HUES64 (cell line): ENCODE results near the gene PACRG. TPM values are rescaled to one million over a fixed set of nuclear protein-coding genes. Genes with fewer than 3 reads are reported as not detected.
"Not testable (repeated sequence)": the region's sequence is repeated elsewhere in the genome, so short reads cannot be mapped to it uniquely, and the experiment has no call there.

Experiments used
- H3K27ac ChIP-seq: 2 replicates; pipeline ENCODE4 v1.7.0; 2013; ENCODE audit warnings: low read depth, low read length, inconsistent platforms
- H3K27me3 ChIP-seq: 2 replicates; pipeline ENCODE4 v1.6.1; 2013; ENCODE audit warnings: mild to moderate bottlenecking, low read length; ENCODE audit not compliant: insufficient read depth
- H3K36me3 ChIP-seq: 2 replicates; pipeline ENCODE4 v1.6.1; 2013; ENCODE audit warnings: mild to moderate bottlenecking, low read length; ENCODE audit not compliant: insufficient read depth
- H3K4me1 ChIP-seq: 2 replicates; pipeline ENCODE4 v1.6.1; 2013; ENCODE audit warnings: mild to moderate bottlenecking, low read length, moderate library complexity; ENCODE audit not compliant: insufficient read depth
- H3K4me3 ChIP-seq: 2 replicates; pipeline ENCODE4 v1.5.1; 2013; ENCODE audit warnings: mild to moderate bottlenecking, low read length, moderate library complexity
- H3K9ac ChIP-seq: 2 replicates; pipeline ENCODE4 v1.6.1; 2013; ENCODE audit warnings: mild to moderate bottlenecking, low read depth, low read length
- H3K9me3 ChIP-seq: 2 replicates; pipeline ENCODE4 v1.6.1; 2013; ENCODE audit warnings: low read depth, low read length; ENCODE audit not compliant: insufficient read depth
- WGBS: fragments of 150-250, 120-280 bp; methylation state at CpG from one replicate; pipeline ENCODE4 v1.1.7; 2013; ENCODE audit warnings: missing lambda C conversion rate; 5-methylcytosine and 5-hydroxymethylcytosine counted together
- polyA plus RNA-seq, 2 experiments: library from polyadenylated mRNA; stranded (reverse); fragments of 50-300 nt; gene quantifications; one replicate each; pipeline ENCODE4 v1.2.3, GENCODE V29; 2013

PACRG gene
- polyA plus RNA-seq (2013, experiment 1 of 2): not detected
- polyA plus RNA-seq (2013, experiment 2 of 2): 0.38 TPM

DNA sequence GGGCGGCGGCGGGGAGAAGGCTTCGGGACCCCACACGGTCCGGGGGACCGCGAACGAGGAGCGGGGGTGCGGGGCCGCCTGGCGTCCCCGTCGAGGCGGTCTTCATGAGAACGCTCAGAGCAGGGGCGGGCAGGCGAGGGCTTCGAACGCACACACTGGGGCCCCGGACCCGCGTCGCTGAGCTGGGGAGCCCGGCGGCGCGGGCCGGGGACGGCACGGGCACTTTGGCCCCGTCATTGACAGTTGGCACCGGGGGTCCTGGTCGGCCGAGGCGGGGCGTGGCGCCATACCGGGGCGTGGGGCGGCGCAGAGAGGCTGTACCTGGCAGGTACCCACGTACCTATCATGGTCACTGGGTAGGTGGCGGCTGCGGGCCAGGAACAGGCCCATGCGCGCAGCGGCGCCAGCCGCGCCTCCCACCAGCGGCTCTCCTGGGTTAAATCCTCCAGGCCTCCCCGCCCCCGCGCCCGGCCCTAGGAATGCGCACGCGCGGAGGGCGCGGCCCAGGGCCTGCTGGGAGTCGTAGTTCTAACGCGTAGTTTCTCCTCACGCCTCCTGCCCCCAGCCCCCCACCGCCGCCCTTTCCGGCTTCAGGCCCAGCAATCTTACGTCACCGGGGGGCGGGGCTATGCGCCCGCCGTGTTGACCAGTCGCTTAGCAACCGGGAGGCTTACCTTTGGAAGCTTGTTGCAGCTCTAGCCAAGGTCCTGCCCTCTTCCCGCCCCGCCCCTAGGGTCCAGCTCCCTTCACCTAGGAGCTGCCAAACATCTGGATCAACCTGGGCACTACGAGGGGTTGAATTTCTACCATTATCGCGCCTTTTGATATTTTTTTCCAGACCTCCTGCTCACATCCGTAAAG is at the start of gene PACRG, which contains the start of gene PRKN:
PACRG (plus strand) TSS at position 653 of the 861 bp plus-strand sequence.
PRKN (minus strand) TSS at position 445 of the 861 bp plus-strand sequence.
- peak within 1 kb of the TSS; percentile 76 for H3K4me3 ChIP-seq
- H3K36me3 ChIP-seq: no peaks in the 10 kb centered on the region
- H3K27ac ChIP-seq: peak within 1 kb of the TSS; percentile 32; the same call in 1 of the 2 replicates
- peaks cover 3% of the 10 kb centered on the region for H3K4me1 ChIP-seq
- WGBS: 1% methylated on average over 84 of the region's 84 CpGs
- H3K9ac ChIP-seq: peak within 1 kb of the TSS; percentile 58; the same call in 1 of the 2 replicates
- H3K9me3 ChIP-seq: no peaks in the 10 kb centered on the region
- peaks cover 6% of the 10 kb centered on the region; the same call in 1 of the 2 replicates for H3K27me3 ChIP-seq

DNA sequence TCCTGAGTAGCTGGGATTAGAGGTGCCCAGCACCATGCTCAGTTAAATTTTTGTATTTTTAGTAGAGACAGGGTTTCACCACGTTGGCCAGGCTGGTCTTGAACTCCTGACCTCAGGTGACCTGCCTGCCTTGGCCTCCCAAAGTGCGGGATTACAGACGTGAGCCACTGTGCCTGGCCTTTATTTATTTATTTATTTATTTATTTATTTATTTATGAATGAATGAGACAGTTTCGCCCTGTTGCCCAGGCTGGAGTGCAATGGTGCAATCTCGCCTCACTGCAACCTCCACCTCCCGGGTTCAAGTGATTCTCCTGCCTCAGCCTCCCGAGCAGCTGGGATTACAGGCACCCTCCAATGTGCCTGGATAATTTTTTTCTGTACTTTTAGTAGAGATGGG is 48.9 kb upstream of the PACRG start:
- not testable (repeated sequence) for H3K27ac ChIP-seq, H3K9me3 ChIP-seq, H3K4me1 ChIP-seq, H3K36me3 ChIP-seq, H3K4me3 ChIP-seq, H3K27me3 ChIP-seq, H3K9ac ChIP-seq
- WGBS: 94% methylated on average over 6 of the region's 7 CpGs

DNA sequence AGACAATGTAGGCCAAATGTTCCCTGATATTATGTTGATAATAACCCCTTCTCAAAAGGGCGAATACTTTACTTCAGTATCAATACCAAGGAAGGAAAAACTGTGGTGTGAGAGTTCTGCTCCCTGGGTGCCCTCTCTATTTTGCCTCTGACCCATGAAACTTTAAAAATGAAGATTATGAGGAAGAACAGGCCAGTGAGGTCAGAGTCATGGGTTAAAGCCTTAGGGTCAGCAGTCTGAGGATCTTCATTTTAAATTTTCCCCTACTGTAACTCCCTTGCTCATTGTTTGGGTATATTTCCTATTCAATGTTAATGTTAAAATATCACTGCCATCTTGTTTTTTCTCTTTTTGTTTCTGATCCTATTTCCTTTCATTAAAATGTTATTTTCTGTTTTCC is 48.1 kb upstream of the PACRG start:
- Histone ChIP-seq H3K36me3 (no peaks in the 10 kb centered on the region), H3K27ac (no peak overlapping the region), H3K9ac (no peak overlapping the region), H3K4me1 (no peaks in the 10 kb centered on the region), H3K9me3 (no peaks in the 10 kb centered on the region), H3K4me3 (no peak overlapping the region), H3K27me3 (no peaks in the 10 kb centered on the region)
- no CpG with 5 or more reads among the region's 1 CpG for WGBS

DNA sequence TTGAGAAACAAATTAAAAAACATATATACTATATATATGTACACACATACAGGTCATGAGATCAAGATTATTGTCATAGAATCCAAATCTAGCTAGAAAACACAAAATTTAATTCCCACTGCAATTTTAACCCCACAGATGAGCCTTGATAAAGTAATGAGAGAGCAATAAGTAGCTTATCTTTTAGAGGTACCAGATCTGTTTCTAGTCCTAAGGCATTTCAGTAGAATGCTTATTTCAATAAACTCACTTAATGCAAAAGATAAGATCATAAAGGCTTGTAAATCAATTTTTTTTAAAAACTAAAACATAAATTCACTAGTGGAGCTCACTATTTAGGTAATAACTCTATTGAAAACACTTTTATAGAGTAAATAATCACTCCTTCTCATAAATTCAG is 47.4 kb upstream of the PACRG start:
- Histone ChIP-seq H3K27me3 (no peaks in the 10 kb centered on the region), H3K9ac (no peak overlapping the region), H3K9me3 (no peaks in the 10 kb centered on the region), H3K27ac (no peak overlapping the region), H3K36me3 (no peaks in the 10 kb centered on the region), H3K4me1 (no peaks in the 10 kb centered on the region), H3K4me3 (no peak overlapping the region)

DNA sequence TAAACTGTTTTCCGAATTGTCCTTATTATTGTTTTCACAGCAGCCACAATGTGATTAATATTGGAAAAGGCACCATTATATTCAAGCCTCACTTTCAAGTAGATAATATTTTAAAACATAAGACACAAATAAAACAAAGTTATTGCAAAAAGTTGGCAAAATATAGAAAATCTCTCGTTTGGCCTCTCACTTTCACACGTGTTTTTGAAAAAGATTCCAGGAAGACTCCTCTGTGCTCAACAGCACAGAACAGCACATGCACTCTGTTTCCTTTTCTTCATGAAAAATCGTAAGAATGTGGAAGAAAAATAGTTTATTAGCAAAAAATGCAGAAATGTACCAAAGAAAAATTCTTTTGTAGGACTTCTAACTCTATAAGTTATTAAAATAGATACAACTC is 46.9 kb upstream of the PACRG start:
- H3K36me3 ChIP-seq: no peaks in the 10 kb centered on the region
- no peaks in the 10 kb centered on the region for H3K27me3 ChIP-seq
- no peak overlapping the region for H3K4me3 ChIP-seq
- 97% methylated on average over 2 of the region's 4 CpGs for WGBS
- H3K9me3 ChIP-seq: no peaks in the 10 kb centered on the region
- H3K27ac ChIP-seq: no peak overlapping the region
- H3K9ac ChIP-seq: no peak overlapping the region
- no peaks in the 10 kb centered on the region for H3K4me1 ChIP-seq

DNA sequence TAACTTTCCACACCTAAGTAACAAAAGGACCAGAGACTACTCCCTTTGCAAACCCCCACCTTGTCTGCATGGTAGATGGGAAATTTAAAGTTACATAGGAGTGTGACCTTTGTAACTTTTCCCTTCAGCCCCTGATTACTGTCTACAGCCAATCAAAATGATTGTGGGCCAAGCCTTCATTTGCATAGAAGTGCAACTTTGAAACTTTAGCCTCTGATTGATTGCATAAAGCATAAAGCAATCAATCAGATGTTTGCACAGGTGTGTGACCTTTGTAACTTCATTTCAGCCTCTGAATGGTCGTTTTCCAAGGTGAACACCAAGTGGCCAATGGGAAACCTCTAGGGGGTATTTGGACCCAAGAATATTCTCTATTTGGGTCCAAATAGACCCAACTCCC is 46.3 kb upstream of the PACRG start:
- Histone ChIP-seq H3K36me3 (no peaks in the 10 kb centered on the region), H3K9ac (no peak overlapping the region), H3K27ac (no peak overlapping the region), H3K9me3 (no peaks in the 10 kb centered on the region), H3K4me1 (no peaks in the 10 kb centered on the region), H3K4me3 (no peak overlapping the region), H3K27me3 (no peaks in the 10 kb centered on the region)
- WGBS: 83% methylated on average over 1 of the region's 1 CpG

DNA sequence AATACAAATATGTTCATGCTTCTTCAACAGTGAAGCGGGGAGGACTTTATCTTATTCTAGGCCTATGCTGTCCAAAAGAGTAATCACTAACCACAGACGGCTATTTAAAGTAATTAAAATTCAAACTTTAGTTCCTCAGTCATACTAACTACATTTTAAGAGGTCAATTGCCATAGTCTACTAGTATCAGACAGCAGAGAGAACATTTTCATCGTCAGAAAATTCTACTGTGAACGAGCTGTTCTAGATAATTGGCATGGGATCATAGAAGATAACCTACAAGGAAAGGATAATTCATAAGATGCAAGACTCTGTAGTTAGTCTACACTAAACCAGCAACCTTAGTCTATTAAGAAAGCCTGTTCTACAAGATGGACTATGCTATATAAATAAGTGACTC is 44.6 kb upstream of the PACRG start:
- no peaks in the 10 kb centered on the region for H3K27me3 ChIP-seq
- H3K36me3 ChIP-seq: no peaks in the 10 kb centered on the region
- no peak overlapping the region for H3K27ac ChIP-seq
- H3K9me3 ChIP-seq: no peaks in the 10 kb centered on the region
- no peak overlapping the region for H3K9ac ChIP-seq
- no peaks in the 10 kb centered on the region for H3K4me1 ChIP-seq
- WGBS: 97% methylated on average over 4 of the region's 4 CpGs
- no peak overlapping the region for H3K4me3 ChIP-seq

DNA sequence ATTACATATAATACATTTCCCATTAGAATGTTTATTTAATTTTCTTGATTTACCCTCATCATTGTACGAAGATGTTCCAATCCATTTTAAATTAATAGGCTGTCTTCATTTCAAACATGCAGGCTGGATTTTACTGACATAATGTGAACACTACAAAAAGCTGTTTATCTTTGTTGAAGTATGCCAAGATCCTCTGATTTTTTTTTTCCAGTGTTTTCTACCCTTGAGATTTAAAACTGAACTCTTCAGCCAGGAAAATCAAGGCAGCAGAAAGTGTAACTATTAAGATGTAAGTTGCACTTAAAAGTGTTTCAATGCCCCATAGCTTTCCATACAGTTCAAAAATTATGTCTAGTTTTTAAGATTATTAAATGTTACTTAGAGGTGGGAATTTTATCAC is 43.7 kb upstream of the PACRG start:
- WGBS: 100% methylated on average over 1 of the region's 1 CpG
- no peaks in the 10 kb centered on the region for H3K36me3 ChIP-seq
- no peak overlapping the region for H3K27ac ChIP-seq
- H3K27me3 ChIP-seq: no peaks in the 10 kb centered on the region
- no peaks in the 10 kb centered on the region for H3K4me1 ChIP-seq
- no peak overlapping the region for H3K9ac ChIP-seq
- no peak overlapping the region for H3K4me3 ChIP-seq
- H3K9me3 ChIP-seq: no peaks in the 10 kb centered on the region

DNA sequence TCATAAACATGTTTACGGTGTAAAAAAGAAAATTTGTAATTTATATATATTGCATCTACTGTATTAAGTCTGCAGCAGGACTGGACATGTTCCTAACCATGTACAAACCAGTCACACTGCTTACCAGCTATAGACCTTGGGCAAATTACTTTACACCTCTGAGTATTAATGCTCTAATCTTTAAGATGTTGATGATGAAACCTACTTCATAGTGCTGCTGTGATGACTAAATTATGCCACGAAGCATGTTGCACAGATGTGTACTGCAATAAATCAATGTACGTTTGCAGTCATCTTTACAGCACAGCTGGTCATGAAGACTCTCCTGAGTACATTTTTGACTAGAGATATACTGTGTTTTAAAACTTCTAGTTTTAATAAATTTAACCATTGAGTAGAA is 42.8 kb upstream of the PACRG start:
- Histone ChIP-seq H3K27me3 (no peaks in the 10 kb centered on the region), H3K9ac (no peak overlapping the region), H3K4me1 (peaks cover 7% of the 10 kb centered on the region), H3K36me3 (no peaks in the 10 kb centered on the region), H3K4me3 (no peak overlapping the region), H3K27ac (no peak overlapping the region), H3K9me3 (no peaks in the 10 kb centered on the region)
- WGBS: 95% methylated on average over 2 of the region's 3 CpGs

DNA sequence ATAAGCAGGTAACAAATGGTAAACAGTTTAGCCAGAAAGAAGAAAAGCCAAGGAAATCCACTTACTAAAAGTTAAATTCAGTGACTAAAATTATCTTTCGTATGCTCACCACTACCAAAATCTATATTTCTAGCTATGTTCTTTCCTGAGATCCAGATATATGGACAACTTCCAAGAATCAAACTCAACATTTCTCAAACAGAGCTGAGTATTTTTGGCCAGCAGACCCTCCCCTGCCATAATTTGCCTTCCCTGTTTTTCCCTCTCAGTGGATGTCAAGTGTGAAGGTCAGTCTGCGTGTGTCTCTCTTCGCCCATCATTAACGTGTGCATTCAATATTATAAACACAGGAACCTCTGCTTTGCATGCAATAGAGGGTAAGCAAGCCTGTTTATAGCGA is 42.2 kb upstream of the PACRG start:
- WGBS: 96% methylated on average over 5 of the region's 5 CpGs
- Histone ChIP-seq H3K9me3 (no peaks in the 10 kb centered on the region), H3K4me3 (no peak overlapping the region), H3K36me3 (no peaks in the 10 kb centered on the region), H3K27ac (no peak overlapping the region), H3K27me3 (no peaks in the 10 kb centered on the region), H3K4me1 (peaks cover 11% of the 10 kb centered on the region), H3K9ac (no peak overlapping the region)

DNA sequence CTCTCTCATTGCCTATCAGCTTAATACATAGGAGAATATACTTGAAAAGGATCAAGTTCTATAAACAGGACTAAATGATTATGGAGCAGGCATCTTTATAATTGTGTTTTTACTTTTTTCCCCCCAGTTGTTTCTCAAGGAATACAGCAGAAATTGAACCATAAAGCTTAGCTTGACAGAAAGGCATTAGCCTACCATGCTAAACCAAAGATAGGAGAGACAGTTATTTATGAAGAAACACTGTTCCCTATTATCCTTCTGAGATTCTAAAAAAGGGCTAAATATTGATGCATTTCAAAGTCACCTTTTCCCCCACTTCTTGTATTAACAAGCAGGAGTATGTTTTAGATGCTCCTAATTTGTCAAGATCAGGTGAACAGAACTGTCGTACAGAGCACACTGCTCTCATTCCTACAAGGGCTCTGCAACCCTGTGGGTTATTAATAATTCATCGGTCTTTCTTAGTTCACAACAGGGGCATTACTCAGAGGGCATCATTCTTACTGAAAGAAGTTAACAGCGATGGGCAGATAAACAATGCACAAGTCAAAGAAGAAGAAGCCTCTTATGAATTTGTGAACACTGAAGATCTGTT is 38.9 kb upstream of the PACRG start:
- Histone ChIP-seq H3K27me3 (no peaks in the 10 kb centered on the region), H3K9me3 (no peaks in the 10 kb centered on the region)
- WGBS: 87% methylated on average over 3 of the region's 3 CpGs

More for the DNA sequence above, 38.9 kb upstream of the PACRG start:
- H3K4me3 ChIP-seq: no peak overlapping the region
- peaks cover 11% of the 10 kb centered on the region for H3K4me1 ChIP-seq
- H3K36me3 ChIP-seq: no peaks in the 10 kb centered on the region
- no peak overlapping the region for H3K27ac ChIP-seq
- no peak overlapping the region for H3K9ac ChIP-seq
